GM18508 (cell line): ENCODE measurements around the gene LILRA6.
"Not testable (repeated sequence)": the region's sequence is repeated elsewhere in the genome, so short reads cannot be mapped to it uniquely, and the experiment has no call there.

ENCODE experiments used
- ATAC-seq: cut with Tn5 transposase; IDR thresholded peaks from one replicate; pipeline ENCODE4 v1.9.1; 2021; ENCODE audit warnings: moderate number of reproducible peaks; ENCODE audit not compliant: insufficient read depth, unreplicated experiment

The LILRA6 gene

DNA sequence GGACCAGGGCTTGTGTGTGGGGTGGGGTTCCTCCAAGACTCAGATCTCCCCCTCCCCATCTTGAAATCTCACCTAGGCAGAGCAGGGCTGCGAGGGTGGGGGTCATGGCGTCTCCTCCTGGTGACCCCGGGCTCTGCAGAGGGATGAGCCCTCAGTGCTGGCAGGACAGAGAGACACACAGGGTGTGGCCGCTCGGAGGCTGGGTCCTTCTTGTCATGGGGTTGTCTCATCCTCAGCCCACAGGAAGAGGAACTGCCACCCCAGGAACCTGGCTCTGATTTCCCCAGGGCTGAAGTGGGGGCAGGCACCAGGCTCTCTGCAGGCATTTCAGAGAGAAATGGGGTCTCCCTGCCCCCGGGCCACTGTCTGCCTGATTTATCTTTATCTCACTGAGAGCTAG, at the start of gene LILRA6:
Gene LILRA6 (minus strand): TSS at position 145 of the 400 bp plus-strand sequence.
- not testable (repeated sequence) for ATAC-seq

GRCh38 chr19:54289160-54289559, 46.6 kb upstream of the LILRA6 start:
- not testable (repeated sequence) for ATAC-seq

GRCh38 chr19:54287456-54287855, 44.9 kb upstream of the LILRA6 start:
- no peak for ATAC-seq

- ATAC-seq: not testable (repeated sequence)
Measured at GRCh38 chr19:54286283-54286682, 43.7 kb upstream of the LILRA6 start.

GRCh38 chr19:54285427-54286056, 43.0 kb upstream of the LILRA6 start:
- ATAC-seq: not testable (repeated sequence)

DNA sequence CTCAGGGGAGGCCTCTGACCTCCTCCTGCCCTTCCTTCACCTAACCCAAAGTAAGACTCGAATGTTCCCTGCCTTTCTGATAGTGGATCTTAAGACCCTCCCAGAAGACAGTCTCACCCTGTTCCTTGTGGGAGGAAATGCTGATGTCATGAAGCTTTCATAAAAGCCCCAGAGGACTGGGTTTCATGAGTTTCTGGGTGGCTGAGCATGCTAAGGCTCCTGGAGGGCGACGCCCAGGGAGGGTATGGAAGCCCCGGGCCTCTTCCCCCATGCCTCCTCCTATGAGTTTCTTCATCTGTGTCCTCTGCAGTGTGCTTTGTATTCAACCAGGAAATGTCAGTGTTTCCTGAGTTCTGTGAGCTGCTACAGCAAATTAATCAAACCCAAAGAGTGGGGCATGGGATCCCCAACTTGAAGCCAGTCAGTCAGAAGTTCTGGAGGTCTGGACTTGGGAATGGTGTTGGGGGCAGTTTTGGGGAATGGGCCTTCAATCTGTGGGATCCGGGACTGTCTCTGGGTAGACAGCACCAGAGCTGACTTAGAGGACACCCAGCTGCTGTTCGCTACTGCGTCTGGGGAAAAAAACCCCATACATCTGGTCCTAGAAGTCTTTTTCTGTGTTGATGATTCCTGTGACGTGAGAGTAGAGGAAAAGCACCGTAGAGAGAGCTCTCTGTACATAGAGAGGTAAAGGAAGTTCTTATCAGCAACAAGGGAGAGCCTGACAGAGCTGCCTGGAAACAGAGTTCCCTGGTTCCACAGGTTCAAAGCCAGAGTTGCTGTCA, 40.3 kb upstream of the LILRA6 start:
- no peak for ATAC-seq

- not testable (repeated sequence) for ATAC-seq
Measured at GRCh38 chr19:54281729-54282075, 39.1 kb upstream of the LILRA6 start.

DNA sequence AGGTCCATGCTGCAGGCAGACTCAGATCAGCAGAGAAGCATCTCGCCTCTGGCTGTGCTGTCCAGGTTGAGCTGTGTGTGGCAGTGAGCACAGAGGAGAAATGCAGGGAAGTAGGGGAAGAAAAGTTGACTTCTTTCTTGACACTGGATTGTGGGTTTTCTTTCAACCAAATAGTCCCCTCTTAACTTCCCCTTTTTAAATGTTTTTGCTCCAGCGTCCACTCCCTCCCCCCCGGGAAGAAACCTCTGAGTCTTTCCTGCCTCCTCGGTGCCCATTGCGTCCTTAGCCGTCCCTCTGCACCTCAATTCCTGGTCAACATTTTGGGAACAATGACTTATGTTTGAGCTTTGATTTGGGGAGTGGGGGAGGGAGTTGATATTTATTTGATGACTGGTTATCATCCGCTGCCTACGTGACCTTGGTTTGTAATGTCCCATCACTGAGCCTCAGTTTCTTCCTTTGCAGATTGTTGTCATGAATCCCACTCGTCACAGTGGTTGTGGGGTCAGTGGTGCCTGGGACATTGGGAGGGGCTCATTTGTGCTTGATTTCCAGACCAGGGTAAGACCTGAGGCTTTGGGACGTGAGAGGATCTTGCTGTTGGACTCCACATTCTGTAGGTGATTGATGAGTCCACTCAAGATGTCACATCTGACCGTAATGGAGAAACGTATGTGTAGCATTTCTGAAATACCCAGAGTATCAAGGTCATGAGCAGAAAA, 38.6 kb upstream of the LILRA6 start, which contains the start of gene LILRB2:
Gene LILRB2 (minus strand): TSS at position 104 of the 722 bp plus-strand sequence. CDS start 614 bp downstream, outside the sequence.
- no peak for ATAC-seq

DNA sequence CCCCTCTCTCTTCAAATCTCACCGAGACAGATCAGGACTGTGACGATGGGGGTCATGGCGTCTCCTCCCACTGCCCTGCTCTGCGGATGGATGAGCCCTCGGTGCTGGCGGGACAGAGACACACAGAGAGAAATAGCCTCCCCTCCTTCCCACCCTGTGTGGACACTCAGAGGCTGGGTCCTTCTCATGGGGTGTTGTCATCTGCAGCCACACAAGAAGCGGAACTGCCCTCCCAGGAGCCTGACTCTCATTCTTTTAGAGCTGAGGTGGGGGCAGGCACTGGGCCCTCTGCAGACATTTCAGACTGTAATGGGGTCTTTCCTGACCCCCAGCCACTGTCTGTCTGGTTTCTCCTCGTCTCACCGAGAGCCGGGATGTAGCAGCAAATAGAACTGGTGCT, 37.9 kb upstream of the LILRA6 start:
- not testable (repeated sequence) for ATAC-seq

DNA sequence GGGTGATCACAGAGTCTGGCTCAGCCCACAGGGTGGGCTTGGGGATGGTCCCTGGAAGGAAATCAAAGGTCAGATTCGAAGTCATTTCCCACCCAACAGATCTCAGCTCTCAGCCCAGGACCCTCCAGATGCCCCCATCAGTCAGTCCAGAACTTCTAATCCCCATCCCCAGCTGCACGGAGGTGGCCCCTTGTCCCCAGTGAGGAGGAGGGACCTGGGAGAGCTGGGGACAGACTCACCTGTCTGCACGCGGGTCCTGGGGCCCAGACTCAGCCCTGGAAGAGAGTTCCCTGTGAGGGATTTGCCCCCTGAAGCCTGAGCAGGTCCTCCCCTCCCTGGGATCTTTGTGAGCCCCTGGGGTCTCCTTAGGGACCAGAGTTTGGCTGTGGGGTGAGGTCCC, 37.4 kb upstream of the LILRA6 start:
- not testable (repeated sequence) for ATAC-seq

- no peak for ATAC-seq
Measured at GRCh38 chr19:54279406-54279962, 36.9 kb upstream of the LILRA6 start.

DNA sequence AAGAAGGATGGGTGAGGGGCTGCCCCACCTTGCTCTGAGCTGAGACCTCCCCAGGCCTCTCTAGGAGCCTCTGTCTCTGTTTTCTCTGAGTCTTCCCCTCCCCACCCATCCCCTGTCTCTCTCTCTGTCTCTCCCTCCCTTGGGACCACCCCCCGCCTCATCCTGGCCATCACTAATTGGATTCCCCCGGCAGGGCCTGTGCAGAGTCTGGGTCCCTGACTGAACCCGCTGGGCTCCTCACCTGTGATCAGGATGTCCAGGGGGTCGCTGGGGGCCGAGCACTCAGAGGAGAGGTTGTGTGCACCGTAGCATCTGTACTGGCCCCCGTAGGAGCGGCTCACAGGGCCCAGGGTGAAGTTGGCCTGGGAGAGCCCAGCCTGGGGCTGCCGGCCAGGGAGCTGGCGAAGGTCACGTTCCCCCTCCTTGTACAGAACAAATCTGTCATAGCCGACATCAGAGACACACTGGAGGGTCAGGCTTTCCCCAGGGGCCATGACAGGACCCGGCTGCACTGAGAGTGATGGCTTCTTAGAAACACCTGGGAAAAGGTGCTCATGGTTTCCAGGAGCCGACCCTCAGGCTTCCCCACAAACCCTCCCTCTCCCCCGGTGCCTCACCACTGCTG, 36.1 kb upstream of the LILRA6 start:
- not testable (repeated sequence) for ATAC-seq

GRCh38 chr19:54278056-54278455, 35.5 kb upstream of the LILRA6 start:
- ATAC-seq: not testable (repeated sequence)

- ATAC-seq: not testable (repeated sequence)
Measured at GRCh38 chr19:54277111-54277615, 34.6 kb upstream of the LILRA6 start.

GRCh38 chr19:54275951-54276350, 33.4 kb upstream of the LILRA6 start:
- ATAC-seq: no peak

- not testable (repeated sequence) for ATAC-seq
Measured at GRCh38 chr19:54274516-54274915, 31.9 kb upstream of the LILRA6 start.

GRCh38 chr19:54273821-54274220, 31.2 kb upstream of the LILRA6 start:
- ATAC-seq: no peak

DNA sequence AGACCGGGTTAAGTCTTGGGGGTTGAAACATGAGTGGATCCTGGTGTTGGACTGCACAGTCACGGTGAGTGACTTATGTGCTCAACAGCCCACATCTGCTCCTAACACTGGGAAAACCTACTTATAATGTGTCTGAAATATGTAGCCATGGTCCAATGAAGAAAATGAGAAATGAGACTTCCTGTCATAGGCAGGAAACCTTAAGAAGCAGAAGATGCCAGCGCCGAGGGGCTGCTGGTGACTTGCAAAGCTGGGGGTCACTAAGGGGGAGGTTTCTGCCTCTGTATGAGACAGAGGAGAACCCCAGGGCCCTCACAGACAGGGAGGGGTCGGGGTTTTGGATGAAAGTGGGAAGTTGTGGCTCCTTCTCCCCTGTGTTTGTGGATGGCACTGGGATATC, 29.6 kb upstream of the LILRA6 start:
- not testable (repeated sequence) for ATAC-seq

DNA sequence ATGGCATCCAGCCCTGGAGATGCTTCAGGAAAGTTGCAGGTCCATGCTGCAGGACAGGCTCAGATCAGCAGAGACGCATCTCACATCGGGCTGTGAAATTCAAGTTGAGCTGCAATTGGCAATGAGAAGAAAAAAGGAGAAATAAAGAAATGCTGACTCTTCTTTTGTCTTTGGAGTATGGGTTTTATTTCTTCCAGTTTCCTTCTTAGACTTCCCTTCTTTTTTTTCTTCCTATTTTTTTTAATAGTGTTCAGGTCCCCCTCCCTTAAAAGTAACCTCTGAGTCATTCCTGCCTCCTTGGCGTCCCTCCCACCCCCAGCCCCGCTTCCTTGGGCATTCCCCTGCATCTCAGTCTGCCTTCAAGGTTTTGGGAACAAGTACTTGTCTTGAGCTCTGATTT, 29.0 kb upstream of the LILRA6 start:
- ATAC-seq: not testable (repeated sequence)

- ATAC-seq: no peak
Measured at GRCh38 chr19:54271106-54271505, 28.5 kb upstream of the LILRA6 start.
